Uterus (tissue), 2 donors: ENCODE results near the gene LCE7A.

Source experiments
- CTCF ChIP-seq, 4 experiments: fragments of 200-600 bp in 2 of 4; fragments of 450-650 bp in 2 of 4; sonication (generic) in 2 of 4; IDR thresholded peaks; one replicate each; pipeline ENCODE4 v1.5.1; 2016 to 2019; ENCODE audit warnings: antibody characterized with exemption in 4 of 4, mild to moderate bottlenecking in 2 of 4, moderate library complexity in 1 of 4
- POLR2A ChIP-seq, 2 donors: fragments of 450-650 bp; IDR thresholded peaks; one replicate each; pipeline ENCODE4 v1.6.1; 2016; ENCODE audit warnings: antibody characterized with exemption in 2 of 2, mild to moderate bottlenecking in 1 of 2, moderate library complexity in 1 of 2

- no peak for TF ChIP-seq CTCF (IDR thresholded peaks at IDR 0.05)
- TF ChIP-seq POLR2A (IDR thresholded peaks at IDR 0.05), result no peak
Observed at GRCh38 chr1:152884966-152885624, 25.3 kb downstream of the LCE7A start.
